ENCODE measurements around the gene HTRA1.

The HTRA1 gene

DNA sequence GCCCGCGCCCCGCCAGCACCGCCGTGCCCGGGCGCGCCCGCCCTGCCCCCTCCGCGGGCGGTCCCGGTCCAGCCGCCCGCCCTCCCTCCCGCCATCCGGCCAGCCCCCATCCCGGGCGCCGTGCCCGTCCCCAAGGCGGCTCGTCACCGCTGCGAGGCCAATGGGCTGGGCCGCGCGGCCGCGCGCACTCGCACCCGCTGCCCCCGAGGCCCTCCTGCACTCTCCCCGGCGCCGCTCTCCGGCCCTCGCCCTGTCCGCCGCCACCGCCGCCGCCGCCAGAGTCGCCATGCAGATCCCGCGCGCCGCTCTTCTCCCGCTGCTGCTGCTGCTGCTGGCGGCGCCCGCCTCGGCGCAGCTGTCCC is at the start of gene HTRA1:
Gene HTRA1 (plus strand): TSS at position 187 of the 362 bp plus-strand sequence. CDS start 100 bp downstream, at position 287.
- DNase-seq (ENCODE audit: low read depth): no peak

DNA sequence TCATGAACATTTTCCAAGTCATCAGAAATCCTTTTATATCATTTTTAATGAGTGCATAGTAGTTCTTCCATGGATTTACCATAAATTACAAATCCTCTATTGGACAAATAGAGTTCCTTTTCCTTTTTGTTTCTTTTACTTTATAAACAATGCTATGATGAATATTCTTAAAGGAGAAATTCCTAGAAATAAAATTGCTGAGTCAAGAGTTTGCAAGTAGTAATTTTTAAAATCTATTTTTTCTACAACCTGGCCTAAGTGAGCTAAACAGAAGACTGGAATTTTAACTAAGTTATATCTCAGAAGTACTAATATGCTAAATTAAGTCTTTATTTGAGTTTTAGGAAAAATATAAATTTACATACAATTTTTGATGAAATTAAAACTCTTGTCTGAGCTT is 48.0 kb upstream of the HTRA1 start:
- DNase-seq (ENCODE audit: low read depth): no peak

DNA sequence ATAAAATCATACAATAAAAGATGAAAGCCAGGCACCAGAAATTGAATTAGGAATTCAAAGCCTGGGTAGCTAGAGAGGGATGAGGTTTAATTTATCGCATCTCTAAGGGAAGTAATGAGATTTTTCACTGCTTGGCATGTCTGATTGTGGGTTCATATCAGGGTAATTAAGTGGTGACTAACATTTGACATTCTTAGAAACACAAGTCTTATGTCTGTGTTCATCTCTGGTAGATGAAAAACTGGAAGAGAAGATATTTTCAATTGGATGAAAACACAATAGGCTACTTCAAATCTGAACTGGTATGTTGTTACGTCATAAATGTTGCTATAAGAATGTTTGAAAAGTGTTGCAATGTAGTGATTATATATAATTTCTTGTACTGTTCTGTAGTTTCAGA is 43.7 kb upstream of the HTRA1 start:
- no peak for DNase-seq (ENCODE audit: low read depth)

DNA sequence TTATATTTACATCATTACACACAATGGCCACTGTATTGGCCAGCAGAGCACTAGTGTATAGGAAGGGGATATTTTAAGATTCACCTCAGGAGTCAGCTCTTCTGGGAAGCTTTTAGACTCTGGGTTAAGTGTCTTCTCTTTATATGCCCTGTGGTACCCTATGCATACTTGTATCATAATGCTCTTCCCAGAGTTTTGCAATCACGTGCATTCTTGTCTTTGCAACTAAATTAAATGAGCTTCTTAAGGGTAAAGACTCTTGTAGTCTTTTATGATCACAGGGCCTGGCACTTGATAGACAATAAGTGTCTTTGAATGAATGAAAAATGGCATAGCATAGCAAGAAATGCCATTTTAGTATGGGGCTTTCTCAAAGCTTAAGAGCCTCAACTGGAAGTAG is 42.3 kb upstream of the HTRA1 start:
- DNase-seq (ENCODE audit: low read depth): no peak

DNA sequence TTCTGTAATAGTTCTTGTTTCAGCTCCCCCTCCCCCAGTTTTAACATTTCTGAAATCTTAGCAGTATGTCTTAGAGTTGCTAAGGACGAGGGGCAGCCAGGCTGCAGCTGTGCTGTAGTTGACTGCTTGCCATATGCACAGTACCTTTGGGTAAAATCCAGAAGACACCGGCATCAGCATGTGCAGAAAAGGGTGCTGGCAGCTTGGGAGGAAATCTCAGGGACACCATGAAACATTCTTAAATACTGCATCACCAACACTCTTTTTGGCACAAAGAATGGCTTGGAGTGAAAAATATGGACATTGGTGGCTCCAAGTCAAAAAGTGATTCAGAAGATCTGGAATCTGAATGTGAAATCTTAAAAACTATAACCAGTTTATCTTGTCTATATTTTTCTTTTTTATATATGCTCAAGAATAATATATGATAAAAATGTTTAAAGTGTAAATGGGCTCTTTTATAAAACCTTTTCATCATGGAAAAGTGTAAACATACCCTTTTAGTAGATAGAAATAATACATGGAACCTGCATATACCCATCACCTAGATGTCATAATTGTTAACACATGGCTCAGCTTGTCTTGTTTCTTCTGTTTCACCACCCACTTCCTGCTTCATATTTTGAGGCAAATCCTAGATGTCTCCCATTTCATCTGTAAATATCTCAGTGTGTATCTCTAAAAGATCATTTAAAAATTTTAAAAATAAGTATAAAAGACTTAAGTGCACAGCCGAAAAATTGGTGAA is 41.3 kb upstream of the HTRA1 start:
- DNase-seq (ENCODE audit: low read depth): no peak

DNA sequence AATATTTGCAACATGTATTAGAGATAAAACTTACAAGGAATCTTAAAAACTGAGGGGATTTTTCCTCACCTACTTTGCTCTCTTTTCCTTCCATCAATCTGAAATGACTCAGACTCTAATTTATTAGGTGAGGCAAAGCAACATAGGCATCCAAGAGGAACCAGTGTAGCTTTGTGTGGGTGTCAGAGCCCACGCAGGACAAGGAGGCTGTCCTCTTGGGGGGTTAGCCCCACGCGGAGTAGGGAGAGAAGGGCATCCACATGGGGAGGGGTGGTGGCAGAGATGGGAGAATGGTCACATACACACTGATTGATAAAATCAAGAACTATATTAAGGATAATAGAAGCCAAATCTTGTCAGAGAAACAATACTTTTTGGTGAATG is 40.7 kb upstream of the HTRA1 start:
- no peak for DNase-seq (ENCODE audit: low read depth)

DNA sequence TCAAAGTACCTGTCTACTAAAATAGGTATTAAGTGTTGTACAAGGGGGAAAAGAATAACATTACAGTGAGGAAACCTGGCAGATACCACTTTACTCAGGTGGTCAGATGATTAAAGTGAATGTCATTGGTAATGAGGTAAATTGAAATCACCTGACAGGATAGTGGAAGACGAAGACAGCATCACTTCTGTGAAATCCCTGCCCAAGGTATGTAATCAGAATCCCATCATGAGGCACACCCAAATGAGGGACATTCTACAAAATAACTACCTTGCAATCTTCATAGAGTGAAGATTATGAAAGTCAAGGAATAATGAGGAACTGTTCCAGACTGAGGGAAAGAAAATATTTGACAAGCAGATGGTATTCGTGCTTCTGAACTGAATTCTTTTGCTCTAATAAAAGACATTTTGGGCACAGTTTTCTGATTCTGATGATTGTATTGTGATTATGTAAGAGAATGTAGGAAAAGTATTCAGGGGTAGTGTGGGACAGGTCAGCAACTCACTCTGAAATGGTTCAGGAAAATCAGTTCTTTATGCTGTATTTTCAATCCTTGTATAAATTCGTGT is 40.2 kb upstream of the HTRA1 start:
- no peak for DNase-seq (ENCODE audit: low read depth)

DNA sequence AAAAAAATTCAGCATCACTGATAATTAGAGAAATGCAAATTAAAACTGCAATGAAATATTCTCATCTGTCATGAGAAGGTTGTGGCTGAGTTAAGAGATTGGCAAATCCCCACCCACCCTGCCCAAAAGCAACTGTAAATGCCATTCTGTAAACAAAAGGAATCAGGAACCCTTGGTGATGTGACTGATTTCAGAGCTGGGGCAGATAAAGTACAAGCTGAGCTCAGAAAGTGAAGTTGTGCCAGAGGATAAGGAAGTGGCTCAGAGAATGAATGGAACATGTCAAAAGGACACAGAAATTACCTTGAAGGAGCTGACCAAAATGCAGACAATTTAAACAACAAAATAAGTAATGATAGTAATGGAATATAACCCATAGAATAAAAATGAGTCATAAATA is 39.6 kb upstream of the HTRA1 start:
- DNase-seq (ENCODE audit: low read depth): no peak

DNA sequence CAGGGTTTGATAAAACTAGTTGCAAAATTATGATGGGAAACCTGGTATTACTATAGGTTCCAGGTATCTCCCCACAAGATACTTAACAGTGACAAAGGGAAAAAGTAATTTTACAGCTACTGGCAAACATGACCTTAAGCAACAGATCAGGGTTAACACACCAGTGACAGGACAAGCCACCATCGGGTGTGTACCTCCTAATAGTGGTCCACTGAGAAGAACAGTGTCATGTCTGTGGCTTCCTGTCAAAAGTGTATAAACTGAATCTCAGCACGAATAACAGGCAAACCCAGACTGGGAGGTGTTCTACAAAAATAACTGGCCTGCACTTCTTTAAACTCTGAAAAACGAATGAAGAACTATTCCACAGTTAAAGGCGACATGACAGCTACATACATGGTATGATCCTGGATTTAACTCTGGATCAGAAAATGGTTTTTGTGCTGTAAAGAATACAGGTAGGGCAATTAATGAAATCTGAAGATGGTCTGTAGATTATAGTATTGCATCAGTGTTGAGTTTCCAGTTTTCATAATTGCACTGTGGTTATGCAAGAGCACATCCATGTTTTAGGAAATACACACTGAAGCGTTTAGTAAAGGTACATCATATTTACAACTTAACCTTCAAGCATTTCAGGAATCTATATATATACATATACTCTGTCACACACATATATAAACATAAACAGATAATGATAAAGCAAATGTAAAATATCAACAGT is 38.9 kb upstream of the HTRA1 start:
- peak; percentile 6 for DNase-seq (ENCODE audit: low read depth)

DNA sequence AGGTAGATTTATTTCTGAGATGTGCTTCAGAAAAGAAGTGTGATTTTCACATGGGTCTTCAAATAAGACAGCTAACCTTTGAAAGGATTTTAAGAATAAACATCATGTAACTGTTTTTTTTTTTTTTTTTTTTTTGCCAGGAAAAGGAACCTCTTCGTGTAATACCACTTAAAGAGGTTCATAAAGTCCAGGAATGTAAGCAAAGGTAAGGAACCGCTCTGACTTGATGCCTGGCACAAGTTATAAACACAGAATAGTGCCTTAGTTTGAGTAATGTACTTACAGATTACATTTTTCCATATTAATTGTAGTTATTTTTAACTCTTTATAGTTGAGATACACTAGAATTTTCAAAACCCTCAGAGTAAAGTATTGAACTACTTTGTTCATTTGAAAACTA is 37.3 kb upstream of the HTRA1 start:
- no peak for DNase-seq (ENCODE audit: low read depth)

DNA sequence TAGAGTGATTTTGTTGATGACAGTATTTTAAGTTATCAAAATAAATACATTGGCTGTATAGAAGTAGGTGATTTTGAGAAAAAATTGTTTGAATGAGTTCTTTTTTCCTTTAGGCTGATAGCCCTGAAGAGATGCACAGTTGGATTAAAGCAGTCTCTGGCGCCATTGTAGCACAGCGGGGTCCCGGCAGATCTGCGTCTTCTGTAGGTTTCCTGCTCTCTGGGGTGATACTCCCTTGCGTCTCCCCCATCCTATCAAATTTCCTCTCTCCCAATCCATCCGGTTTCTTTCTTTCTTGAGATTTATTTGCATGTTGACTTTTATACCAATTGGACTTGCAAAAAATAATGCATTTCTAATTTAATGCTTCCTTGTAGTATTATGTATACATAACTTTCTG is 34.5 kb upstream of the HTRA1 start:
- no peak for DNase-seq (ENCODE audit: low read depth)

DNA sequence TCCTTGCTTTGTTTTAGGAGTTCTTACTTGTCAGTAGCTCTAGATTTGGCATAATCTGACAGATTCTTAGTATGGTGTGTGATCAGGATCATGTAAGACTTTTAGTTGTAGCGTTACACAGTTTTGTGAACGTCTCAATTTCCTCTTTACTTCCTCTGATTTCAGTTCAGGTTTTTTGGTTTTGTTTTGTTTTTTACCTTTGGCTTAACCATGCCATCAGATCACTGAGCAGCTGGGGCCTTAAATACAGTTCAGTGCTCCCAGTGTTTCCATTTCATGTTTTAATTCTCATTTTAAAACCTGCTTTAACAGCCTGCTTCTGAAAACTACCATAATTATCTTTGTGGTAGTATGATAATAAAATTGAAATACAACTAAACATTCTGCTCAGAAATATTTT is 34.1 kb upstream of the HTRA1 start:
- DNase-seq (ENCODE audit: low read depth): no peak

DNA sequence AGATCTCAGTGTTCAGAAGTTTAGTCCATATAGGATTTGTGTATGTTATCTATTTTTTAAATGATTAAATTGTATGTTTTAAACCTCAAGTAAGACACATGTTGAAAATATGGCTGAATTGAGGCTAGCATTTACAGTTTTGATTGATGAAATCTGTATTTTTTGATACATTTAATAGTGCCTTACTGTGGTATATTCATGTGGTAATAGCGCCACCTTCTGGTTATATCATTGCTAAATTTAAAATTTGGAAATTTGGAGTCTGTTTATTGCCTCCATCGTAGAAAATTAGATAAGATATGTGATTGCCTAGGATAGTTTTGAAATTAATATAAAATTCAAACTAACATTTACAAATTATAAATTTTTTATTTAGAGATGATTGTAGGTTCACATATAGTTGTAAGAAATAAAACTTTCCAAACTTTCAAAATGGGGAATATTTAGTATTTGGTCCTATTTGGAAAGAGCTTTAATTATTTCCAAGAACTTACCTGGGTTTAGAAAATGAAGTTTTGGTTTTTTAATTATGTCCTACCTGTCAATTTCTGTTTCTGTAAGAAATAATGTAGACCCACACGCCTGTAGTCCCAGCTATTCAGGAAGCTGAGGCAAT is 26.0 kb upstream of the HTRA1 start:
- no peak for DNase-seq (ENCODE audit: low read depth)

DNA sequence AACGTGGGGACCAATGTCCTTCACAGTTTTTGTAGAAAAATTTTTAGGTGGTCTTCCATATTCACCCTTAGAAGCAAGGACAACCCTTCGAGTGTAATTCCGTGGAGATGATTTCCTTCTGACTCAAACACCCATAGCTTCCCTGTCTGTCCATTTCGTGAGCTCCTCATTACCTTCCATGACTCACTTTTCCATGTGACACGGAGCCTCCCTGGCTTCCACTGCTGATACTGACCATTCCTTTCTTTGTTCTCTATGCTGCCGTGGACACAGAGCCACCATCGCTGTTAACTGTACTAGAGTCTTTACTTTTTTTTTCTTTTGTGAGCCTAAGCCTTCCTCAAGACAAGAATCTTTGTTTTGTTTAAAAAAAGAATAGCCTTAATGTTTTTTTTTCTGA is 19.4 kb upstream of the HTRA1 start:
- no peak for DNase-seq (ENCODE audit: low read depth)

DNA sequence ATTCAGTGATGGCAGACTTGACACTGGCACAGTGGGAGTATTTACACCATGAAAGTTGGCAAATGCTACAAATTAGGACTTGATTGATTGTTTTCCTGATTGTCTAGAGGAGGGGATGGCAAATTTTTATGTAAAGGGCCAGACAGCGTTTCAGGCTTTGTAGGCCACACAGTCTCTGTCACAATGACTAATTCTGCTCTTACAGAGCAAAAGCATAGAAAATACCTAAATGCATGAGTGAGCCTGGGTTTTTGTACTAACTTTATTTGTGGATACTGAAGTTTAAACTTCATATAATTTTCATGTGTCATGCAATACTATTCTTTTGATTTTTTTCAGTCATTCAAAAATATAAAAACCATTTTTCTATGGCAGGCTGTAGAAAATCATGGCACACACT is 15.9 kb upstream of the HTRA1 start:
- no peak for DNase-seq (ENCODE audit: low read depth)

DNA sequence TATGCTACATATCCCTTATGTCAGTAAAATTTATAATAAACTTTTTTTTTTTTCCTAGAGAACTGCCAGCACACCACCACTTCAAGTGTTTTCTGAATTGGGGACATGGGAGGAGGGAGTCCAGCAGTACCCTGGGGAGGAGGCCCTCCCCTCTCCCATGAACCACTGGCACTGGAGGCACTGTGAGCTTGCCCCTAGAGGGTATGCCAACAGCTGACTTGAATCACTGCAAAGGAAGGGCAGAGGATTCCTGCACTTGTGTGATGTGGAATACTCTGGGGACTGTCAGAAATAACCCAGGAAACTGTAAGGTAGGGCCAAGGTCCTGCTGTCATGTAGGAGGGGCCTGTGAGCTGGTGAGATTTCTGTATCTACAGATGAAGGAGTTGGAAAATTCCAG is 15.4 kb upstream of the HTRA1 start:
- no peak for DNase-seq (ENCODE audit: low read depth)

DNA sequence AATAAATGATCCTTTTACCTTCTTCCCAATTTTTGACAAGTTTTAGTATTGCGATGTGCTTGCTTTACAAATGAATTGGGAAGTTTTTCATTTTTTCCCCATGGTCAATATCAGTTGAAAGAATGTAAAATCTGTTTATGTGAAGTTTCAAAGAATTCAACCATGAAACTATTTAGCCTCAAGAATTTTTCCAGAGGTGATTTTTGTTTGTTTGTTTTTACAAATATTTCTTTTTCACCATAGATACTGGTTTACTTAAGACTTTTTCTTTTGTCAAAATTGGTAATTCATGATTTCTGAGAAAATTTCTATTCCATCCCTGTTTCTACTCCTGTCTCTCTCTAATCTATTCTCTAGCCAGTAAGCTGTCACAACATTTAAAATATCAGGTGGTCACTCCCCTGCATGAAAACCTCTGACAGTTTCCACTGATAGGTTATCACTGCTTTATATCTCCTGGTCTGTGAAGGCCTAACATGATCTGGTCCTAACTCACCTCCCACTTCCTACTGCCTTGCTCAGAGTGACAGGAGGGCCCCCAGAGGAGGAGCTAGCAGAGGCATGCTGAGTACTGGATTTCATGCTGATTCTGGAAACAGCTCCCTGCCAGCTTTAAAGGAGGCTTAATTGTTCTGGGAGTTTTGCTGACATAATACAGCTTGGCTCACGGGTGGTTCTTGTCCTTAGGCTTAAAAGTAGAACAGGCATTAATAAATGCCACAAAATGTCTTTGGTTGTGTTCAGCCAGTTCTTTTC is 14.5 kb upstream of the HTRA1 start:
- no peak for DNase-seq (ENCODE audit: low read depth)

DNA sequence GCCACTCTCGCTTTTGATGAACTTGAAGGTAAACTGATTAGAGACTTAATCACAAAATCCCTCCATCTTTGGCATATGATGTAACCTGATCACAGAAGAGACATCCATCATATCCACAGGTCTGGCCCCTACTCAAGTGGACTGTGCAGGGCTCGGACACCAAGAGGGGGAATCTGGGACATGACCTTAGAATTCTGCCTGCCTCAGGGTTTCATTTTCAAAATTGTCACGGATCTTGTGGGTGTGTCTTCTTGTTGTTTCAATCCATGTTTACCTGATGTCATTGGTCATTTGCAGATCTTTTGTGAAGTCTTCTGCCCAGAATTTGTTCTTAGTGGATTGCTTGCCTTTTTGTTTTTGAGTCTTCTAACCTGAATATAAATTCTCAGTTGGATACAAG is 12.8 kb upstream of the HTRA1 start:
- no peak for DNase-seq (ENCODE audit: low read depth)

DNA sequence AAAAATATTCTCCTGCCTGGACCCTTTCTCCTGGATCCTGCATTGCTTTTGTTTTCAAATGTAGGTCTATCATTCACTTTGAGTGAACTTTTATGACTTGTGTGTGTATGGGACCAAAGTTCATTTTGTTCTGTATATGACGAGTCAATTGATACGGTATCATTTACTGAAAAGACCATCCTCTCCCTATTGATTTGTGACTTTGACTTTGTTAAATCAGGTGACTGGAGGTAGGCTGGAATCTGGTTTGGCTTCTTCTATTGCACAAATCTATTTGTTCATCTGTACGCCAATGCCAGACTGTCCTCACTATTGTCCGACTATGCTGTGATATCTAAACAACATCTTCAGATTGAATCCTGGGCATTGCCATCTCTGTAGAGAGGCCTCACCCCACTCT is 12.2 kb upstream of the HTRA1 start:
- DNase-seq (ENCODE audit: low read depth): no peak

DNA sequence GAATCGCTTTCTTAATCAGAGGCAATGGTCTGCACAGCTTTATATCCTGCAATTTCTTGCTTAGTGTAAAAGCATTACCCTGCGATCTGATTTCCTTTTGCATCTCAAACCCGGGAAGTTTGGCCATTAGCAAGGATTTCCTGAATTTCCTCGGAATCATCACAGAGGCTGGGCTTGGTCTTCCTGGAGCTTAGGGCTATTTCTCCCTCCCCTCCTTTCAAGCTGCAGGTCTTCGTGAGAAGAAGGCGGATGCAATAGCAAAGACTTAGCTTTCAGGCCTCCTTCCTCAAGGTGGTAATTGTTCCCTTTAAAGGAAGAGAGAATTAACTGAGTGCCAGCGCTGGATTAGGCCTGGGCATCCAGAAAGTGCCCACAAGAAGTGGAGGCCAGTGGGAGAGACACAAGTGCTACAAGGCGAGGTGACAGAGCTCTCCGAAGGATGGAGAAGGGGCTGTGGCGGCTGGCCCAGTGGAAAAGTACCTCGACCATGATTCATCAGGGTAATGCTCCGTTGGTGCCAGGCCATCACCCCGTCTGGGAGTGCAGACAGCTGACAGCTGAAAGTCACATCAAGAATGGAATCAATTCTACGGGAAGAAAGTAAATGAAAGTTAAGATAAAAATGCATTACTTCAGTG is 10.9 kb upstream of the HTRA1 start:
- DNase-seq (ENCODE audit: low read depth): no peak

DNA sequence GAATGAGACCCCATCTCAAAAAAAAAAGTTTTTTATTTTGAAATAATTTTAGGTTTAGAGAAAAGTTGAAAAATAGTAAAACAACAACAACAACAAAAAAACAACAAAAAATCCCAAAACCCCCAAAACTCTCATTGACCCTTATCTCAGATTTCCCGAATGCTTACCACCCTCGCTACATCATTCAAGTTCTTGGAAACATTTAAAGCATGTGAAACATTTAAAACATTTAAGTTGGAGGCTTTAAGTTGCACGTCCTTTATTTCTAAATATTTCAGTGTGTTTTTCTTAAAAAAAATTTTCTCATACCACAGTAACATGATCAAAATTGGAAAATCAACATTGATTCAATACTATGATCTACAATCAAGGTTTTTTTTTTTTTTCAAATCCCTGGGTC is 7.3 kb upstream of the HTRA1 start:
- no peak for DNase-seq (ENCODE audit: low read depth)

DNA sequence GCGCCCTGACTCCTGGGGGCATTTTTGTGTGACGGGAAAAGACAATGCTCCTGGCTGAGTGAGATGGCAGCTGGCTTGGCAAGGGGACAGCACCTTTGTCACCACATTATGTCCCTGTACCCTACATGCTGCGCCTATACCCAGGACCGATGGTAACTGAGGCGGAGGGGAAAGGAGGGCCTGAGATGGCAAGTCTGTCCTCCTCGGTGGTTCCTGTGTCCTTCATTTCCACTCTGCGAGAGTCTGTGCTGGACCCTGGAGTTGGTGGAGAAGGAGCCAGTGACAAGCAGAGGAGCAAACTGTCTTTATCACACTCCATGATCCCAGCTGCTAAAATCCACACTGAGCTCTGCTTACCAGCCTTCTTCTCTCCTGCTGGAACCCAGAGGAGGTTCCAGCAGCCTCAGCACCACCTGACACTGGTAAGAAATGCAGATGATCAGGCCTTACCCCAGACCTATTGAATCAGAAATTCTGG is 6.7 kb upstream of the HTRA1 start, which contains the start of gene ARMS2:
Gene ARMS2 (plus strand): TSS at position 51 of the 478 bp plus-strand sequence. CDS start 75 bp downstream, at position 126.
- DNase-seq (ENCODE audit: low read depth): no peak
